Neural cell (in vitro differentiated cells): ENCODE results near the gene CACNA1C.

Experiments used
- EP300 ChIP-seq: fragments of 450-650 bp; conservative IDR thresholded peaks from 2 replicates; pipeline ENCODE4 v1.6.1; 2014; ENCODE audit warnings: antibody characterized with exemption, mild to moderate bottlenecking, moderate library complexity; ENCODE audit not compliant: poor library complexity, severe bottlenecking
- EZH2 ChIP-seq: fragments of 200-600, 300-800 bp; shearing (Covaris generic), sonication (generic); IDR thresholded peaks from 2 replicates; pipeline ENCODE4 v1.6.1; 2014; ENCODE audit warnings: antibody characterized with exemption, low read length, borderline replicate concordance, mild to moderate bottlenecking; ENCODE audit not compliant: insufficient read depth, poor library complexity, severe bottlenecking
- MXI1 ChIP-seq: fragments of 450-650 bp; conservative IDR thresholded peaks from 2 replicates; pipeline ENCODE4 v1.6.1; 2014; ENCODE audit warnings: antibody characterized with exemption, mild to moderate bottlenecking; ENCODE audit not compliant: poor library complexity, severe bottlenecking
- POLR2AphosphoS5 ChIP-seq: IDR thresholded peaks from 2 replicates; pipeline ENCODE4 v1.6.1; 2012
- RAD21 ChIP-seq: fragments of 450-650 bp; conservative IDR thresholded peaks from 2 replicates; pipeline ENCODE4 v1.6.1; 2014; ENCODE audit warnings: antibody characterized with exemption, mild to moderate bottlenecking, moderate library complexity
- SMC3 ChIP-seq: fragments of 450-650 bp; conservative IDR thresholded peaks from 2 replicates; pipeline ENCODE4 v1.6.1; 2014; ENCODE audit warnings: antibody characterized with exemption, mild to moderate bottlenecking, moderate library complexity; ENCODE audit not compliant: poor library complexity
- TAF1 ChIP-seq: IDR thresholded peaks from 2 replicates; pipeline ENCODE4 v1.6.1; 2012; ENCODE audit warnings: low read depth
- TF ChIP-seq, protein P1 (sequence below): fragments of 450-650 bp; IDR thresholded peaks from 2 replicates; pipeline ENCODE4 v1.5.1; 2014; ENCODE audit warnings: antibody characterized with exemption, mild to moderate bottlenecking, moderate library complexity; ENCODE audit not compliant: poor library complexity, severe bottlenecking
- TF ChIP-seq, protein P2 (sequence below): IDR thresholded peaks from 2 replicates; pipeline ENCODE4 v1.6.1; 2012; ENCODE audit warnings: borderline replicate concordance

DNA sequence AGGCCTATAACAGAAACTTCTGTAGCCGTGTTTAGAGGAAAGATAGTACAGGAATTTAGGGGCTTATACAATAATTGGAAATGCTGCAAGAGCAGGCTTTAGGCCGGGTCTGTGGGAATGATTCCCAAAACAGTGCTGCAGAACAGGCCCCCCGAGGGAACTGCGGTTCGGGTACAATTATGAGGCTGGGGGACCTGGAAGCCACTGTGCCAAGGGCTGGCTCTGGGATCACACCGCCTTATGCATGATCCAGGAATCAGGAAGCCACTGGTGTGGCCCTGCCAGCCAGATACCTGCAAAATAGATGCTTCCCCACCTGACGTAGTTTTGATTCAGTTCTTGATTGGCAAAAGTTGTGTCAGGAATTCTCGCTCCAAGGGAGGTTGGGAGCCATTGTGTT, 55.4 kb downstream of the CACNA1C start:
- TF ChIP-seq, protein P1, sequence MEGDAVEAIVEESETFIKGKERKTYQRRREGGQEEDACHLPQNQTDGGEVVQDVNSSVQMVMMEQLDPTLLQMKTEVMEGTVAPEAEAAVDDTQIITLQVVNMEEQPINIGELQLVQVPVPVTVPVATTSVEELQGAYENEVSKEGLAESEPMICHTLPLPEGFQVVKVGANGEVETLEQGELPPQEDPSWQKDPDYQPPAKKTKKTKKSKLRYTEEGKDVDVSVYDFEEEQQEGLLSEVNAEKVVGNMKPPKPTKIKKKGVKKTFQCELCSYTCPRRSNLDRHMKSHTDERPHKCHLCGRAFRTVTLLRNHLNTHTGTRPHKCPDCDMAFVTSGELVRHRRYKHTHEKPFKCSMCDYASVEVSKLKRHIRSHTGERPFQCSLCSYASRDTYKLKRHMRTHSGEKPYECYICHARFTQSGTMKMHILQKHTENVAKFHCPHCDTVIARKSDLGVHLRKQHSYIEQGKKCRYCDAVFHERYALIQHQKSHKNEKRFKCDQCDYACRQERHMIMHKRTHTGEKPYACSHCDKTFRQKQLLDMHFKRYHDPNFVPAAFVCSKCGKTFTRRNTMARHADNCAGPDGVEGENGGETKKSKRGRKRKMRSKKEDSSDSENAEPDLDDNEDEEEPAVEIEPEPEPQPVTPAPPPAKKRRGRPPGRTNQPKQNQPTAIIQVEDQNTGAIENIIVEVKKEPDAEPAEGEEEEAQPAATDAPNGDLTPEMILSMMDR, result no peak
- TF ChIP-seq EZH2, result no peak
- TF ChIP-seq, protein P2, sequence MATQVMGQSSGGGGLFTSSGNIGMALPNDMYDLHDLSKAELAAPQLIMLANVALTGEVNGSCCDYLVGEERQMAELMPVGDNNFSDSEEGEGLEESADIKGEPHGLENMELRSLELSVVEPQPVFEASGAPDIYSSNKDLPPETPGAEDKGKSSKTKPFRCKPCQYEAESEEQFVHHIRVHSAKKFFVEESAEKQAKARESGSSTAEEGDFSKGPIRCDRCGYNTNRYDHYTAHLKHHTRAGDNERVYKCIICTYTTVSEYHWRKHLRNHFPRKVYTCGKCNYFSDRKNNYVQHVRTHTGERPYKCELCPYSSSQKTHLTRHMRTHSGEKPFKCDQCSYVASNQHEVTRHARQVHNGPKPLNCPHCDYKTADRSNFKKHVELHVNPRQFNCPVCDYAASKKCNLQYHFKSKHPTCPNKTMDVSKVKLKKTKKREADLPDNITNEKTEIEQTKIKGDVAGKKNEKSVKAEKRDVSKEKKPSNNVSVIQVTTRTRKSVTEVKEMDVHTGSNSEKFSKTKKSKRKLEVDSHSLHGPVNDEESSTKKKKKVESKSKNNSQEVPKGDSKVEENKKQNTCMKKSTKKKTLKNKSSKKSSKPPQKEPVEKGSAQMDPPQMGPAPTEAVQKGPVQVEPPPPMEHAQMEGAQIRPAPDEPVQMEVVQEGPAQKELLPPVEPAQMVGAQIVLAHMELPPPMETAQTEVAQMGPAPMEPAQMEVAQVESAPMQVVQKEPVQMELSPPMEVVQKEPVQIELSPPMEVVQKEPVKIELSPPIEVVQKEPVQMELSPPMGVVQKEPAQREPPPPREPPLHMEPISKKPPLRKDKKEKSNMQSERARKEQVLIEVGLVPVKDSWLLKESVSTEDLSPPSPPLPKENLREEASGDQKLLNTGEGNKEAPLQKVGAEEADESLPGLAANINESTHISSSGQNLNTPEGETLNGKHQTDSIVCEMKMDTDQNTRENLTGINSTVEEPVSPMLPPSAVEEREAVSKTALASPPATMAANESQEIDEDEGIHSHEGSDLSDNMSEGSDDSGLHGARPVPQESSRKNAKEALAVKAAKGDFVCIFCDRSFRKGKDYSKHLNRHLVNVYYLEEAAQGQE, result no peak
- TF ChIP-seq SMC3, result no peak
- TF ChIP-seq RAD21, result no peak
- TF ChIP-seq MXI1, result no peak
- no peak for TF ChIP-seq EP300
- TF ChIP-seq POLR2AphosphoS5, result no peak
- TF ChIP-seq TAF1, result no peak
